ENCODE measurements around the gene LTA. TPM values are rescaled to one million over a fixed set of nuclear protein-coding genes. Genes with fewer than 3 reads are reported as not detected.

The LTA gene
- polyA plus RNA-seq, 3 donors = 0.26 to 0.28 TPM; not detected in 1

GRCh38 chr6:31581434-31582229 lies 9.5 kb downstream of the LTA start:
- Mint-ChIP-seq H3K4me3 (peak overlapping the region; percentile 95 to 99), H3K27ac (peak overlapping the region; percentile 86 to 96 (median 92)), H3K9me3 (peaks cover 0 to 5% (median 0%) of the 10 kb centered on the region in 7 donors), H3K27me3 (ENCODE audit: low read depth in 3 of 3) (peaks cover 0 to 1% (median 1%) of the 10 kb centered on the region in 3 donors), H3K4me1 (peaks cover 87% of the 10 kb centered on the region), H3K36me3 (peaks cover 23 to 31% of the 10 kb centered on the region in 2 donors)
- H2AFZ ChIP-seq (ENCODE audit: insufficient read depth, low read depth, low read length, poor library complexity, severe bottlenecking) = peak overlapping the region; percentile 88
- peak overlapping the region; percentile 71 for H3K9ac ChIP-seq (ENCODE audit: insufficient read depth, low read length, poor library complexity, severe bottlenecking)
- TF ChIP-seq CTCF (IDR thresholded peaks at IDR 0.05) = no peak
- intact Hi-C loops (cut with micrococcal nuclease) = loop anchor here in 1 of 2 donors (2.0 kb wide), 1 partner anchor 15 kb away; no protein-coding TSS in a partner anchor
- H3K36me3 ChIP-seq (replicated peaks in 1 of 2; ENCODE audit: control insufficient read depth in 1 of 2, insufficient read depth in 2 of 2, low read length in 2 of 2) = peaks cover 18 to 24% of the 10 kb centered on the region in 2 donors
- WGBS (ENCODE audit: insufficient coverage) = 10% methylated on average over 14 of the region's 21 CpGs
- DNase-seq = peak in 1 of 3 donors; percentile 11
- H3K4me3 ChIP-seq (replicated peaks in 1 of 3; ENCODE audit: low read depth in 2 of 3, low read length in 3 of 3) = peak overlapping the region; percentile 83 to 94 (median 84)
- H3K4me2 ChIP-seq (replicated peaks; ENCODE audit: extremely low read depth, low read length, poor library complexity, severe bottlenecking) = peak overlapping the region; percentile 98
- H3K27ac ChIP-seq (ENCODE audit: low read depth in 1 of 2, low read length in 2 of 2) = peak overlapping the region; percentile 66 to 75
- H3K9me3 ChIP-seq (replicated peaks in 1 of 2; ENCODE audit: control insufficient read depth in 1 of 2, insufficient read depth in 1 of 2, low read length in 2 of 2) = no peaks in the 10 kb centered on the region
- peaks cover 28% of the 10 kb centered on the region for H4K20me1 ChIP-seq (ENCODE audit: insufficient read depth, low read length)
- no peaks in the 10 kb centered on the region for H3K27me3 ChIP-seq (ENCODE audit: control insufficient read depth in 2 of 2, insufficient read depth in 2 of 2, low read length in 2 of 2)
- H3K79me2 ChIP-seq (ENCODE audit: insufficient read depth, low read length) = peaks cover 61% of the 10 kb centered on the region
- H3K4me1 ChIP-seq (ENCODE audit: control insufficient read depth in 1 of 2, insufficient read depth in 2 of 2, low read length in 2 of 2) = peaks cover 82 to 94% of the 10 kb centered on the region in 2 donors

- 22% methylated on average over 1 of the region's 3 CpGs for WGBS (ENCODE audit: insufficient coverage)
- no peaks in the 10 kb centered on the region for H3K9me3 ChIP-seq (replicated peaks in 1 of 2; ENCODE audit: control insufficient read depth in 1 of 2, insufficient read depth in 1 of 2, low read length in 2 of 2)
- H4K20me1 ChIP-seq (ENCODE audit: insufficient read depth, low read length) = peaks cover 22% of the 10 kb centered on the region
- peak within 1 kb of the TSS; percentile 88 for H2AFZ ChIP-seq (ENCODE audit: insufficient read depth, low read depth, low read length, poor library complexity, severe bottlenecking)
- H3K4me3 ChIP-seq (replicated peaks in 1 of 3; ENCODE audit: low read depth in 2 of 3, low read length in 3 of 3) = peak within 1 kb of the TSS; percentile 83 to 94 (median 84)
- H3K27ac ChIP-seq (ENCODE audit: low read depth in 1 of 2, low read length in 2 of 2) = peak within 1 kb of the TSS; percentile 66 to 75
- Mint-ChIP-seq H3K27me3 (ENCODE audit: low read depth in 3 of 3) (peaks cover 0 to 4% (median 1%) of the 10 kb centered on the region in 3 donors), H3K4me3 (peak within 1 kb of the TSS; percentile 95 to 99), H3K27ac (peak within 1 kb of the TSS; percentile 86 to 96 (median 92)), H3K9me3 (peaks cover 0 to 5% (median 0%) of the 10 kb centered on the region in 7 donors), H3K4me1 (peaks cover 87% of the 10 kb centered on the region), H3K36me3 (peaks cover 19 to 25% of the 10 kb centered on the region in 2 donors)
- H3K4me2 ChIP-seq (replicated peaks; ENCODE audit: extremely low read depth, low read length, poor library complexity, severe bottlenecking) = peak within 1 kb of the TSS; percentile 98
- DNase-seq = peak in 1 of 3 donors; percentile 32
- H3K9ac ChIP-seq (ENCODE audit: insufficient read depth, low read length, poor library complexity, severe bottlenecking) = peak within 1 kb of the TSS; percentile 71
- no peaks in the 10 kb centered on the region for H3K27me3 ChIP-seq (ENCODE audit: control insufficient read depth in 2 of 2, insufficient read depth in 2 of 2, low read length in 2 of 2)
- intact Hi-C loops (cut with micrococcal nuclease) = no loop called here
- H3K79me2 ChIP-seq (ENCODE audit: insufficient read depth, low read length) = peaks cover 61% of the 10 kb centered on the region
- H3K36me3 ChIP-seq (replicated peaks in 1 of 2; ENCODE audit: control insufficient read depth in 1 of 2, insufficient read depth in 2 of 2, low read length in 2 of 2) = peaks cover 13 to 18% of the 10 kb centered on the region in 2 donors
- no peak for TF ChIP-seq CTCF (IDR thresholded peaks at IDR 0.05)
- H3K4me1 ChIP-seq (ENCODE audit: control insufficient read depth in 1 of 2, insufficient read depth in 2 of 2, low read length in 2 of 2) = peaks cover 78 to 94% of the 10 kb centered on the region in 2 donors
Observed at GRCh38 chr6:31582230-31582643, 10.1 kb downstream of the LTA start, which contains the start of gene LTB. LTB (minus strand) TSS chr6:31582424; CDS start chr6:31582417, 7 bp downstream.
